ENCODE data around the gene LPP. TPM values are rescaled to one million over a fixed set of nuclear protein-coding genes. Genes with fewer than 3 reads are reported as not detected.

LPP gene
- total RNA-seq, 1 experiment from 2014 or later, result 20.4 TPM

- DNase-seq, result peak; percentile 18
- Histone ChIP-seq H3K27ac (ENCODE audit: low read length) (no peak overlapping the region), H3K79me2 (ENCODE audit: low read length) (no peaks in the 10 kb centered on the region), H3K9ac (ENCODE audit: low read length) (no peak overlapping the region), H3K4me2 (ENCODE audit: low read length) (no peak overlapping the region), H3K4me3 (ENCODE audit: low read length) (no peak overlapping the region), H2AFZ (ENCODE audit: low read length) (no peak overlapping the region), H3K27me3 (ENCODE audit: low read length) (no peaks in the 10 kb centered on the region), H3K9me2 (replicated peaks; ENCODE audit: low read length) (no peaks in the 10 kb centered on the region), H3K36me3 (ENCODE audit: low read depth, low read length) (no peaks in the 10 kb centered on the region; the same call in 1 of the 2 replicates), H3K9me3 (ENCODE audit: low read length) (no peaks in the 10 kb centered on the region), H3F3A (ENCODE audit: low read length, unreplicated experiment) (no peaks in the 10 kb centered on the region), H3K4me1 (ENCODE audit: insufficient read depth, low read length) (no peaks in the 10 kb centered on the region), H4K20me1 (ENCODE audit: low read length) (no peaks in the 10 kb centered on the region)
- POLR2A ChIA-PET (ENCODE audit: unreplicated experiment), result no interaction called here
- ATAC-seq, result peak; percentile 42; the same call in 1 of the 2 replicates
- CTCF ChIA-PET, result no interaction called here
- BruUV-seq (replicated peaks), result no TSS peak
- intact Hi-C loops (cut with micrococcal nuclease), result no loop called here
- no peak for TF ChIP-seq CTCF (conservative IDR thresholded peaks at IDR 0.05; ENCODE audit: low read depth, low read length)
- no peak for TF ChIP-seq EZH2phosphoT487 (IDR thresholded peaks at IDR 0.05; ENCODE audit: borderline replicate concordance, low read length)
- TF ChIP-seq EZH2 (IDR thresholded peaks at IDR 0.05; ENCODE audit: low read length, unreplicated experiment), result no peak
These were observed 343.1 kb downstream of the LPP start for GRCh38 chr3:188497021-188497420.

GRCh38 chr3:188503647-188504046 lies 349.7 kb downstream of the LPP start:
- DNase-seq (no peak), ATAC-seq (no peak)
- H3F3A ChIP-seq (ENCODE audit: low read length, unreplicated experiment), result no peaks in the 10 kb centered on the region
- no TSS peak for BruUV-seq (replicated peaks)
- H3K9me3 ChIP-seq (ENCODE audit: low read length), result peaks cover 13% of the 10 kb centered on the region
- H3K4me1 ChIP-seq (ENCODE audit: insufficient read depth, low read length), result no peaks in the 10 kb centered on the region
- H3K27ac ChIP-seq (ENCODE audit: low read length), result no peak overlapping the region
- H3K36me3 ChIP-seq (ENCODE audit: low read depth, low read length), result peaks cover 15% of the 10 kb centered on the region; the same call in 1 of the 2 replicates
- no peak overlapping the region for H3K9ac ChIP-seq (ENCODE audit: low read length)
- H2AFZ ChIP-seq (ENCODE audit: low read length), result no peak overlapping the region
- TF ChIP-seq EZH2phosphoT487 (IDR thresholded peaks at IDR 0.05; ENCODE audit: borderline replicate concordance, low read length) (no peak), CTCF (conservative IDR thresholded peaks at IDR 0.05; ENCODE audit: low read depth, low read length) (no peak), EZH2 (IDR thresholded peaks at IDR 0.05; ENCODE audit: low read length, unreplicated experiment) (no peak)
- H3K9me2 ChIP-seq (replicated peaks; ENCODE audit: low read length), result no peaks in the 10 kb centered on the region
- H3K4me2 ChIP-seq (ENCODE audit: low read length), result no peak overlapping the region
- H3K27me3 ChIP-seq (ENCODE audit: low read length), result no peaks in the 10 kb centered on the region
- no peaks in the 10 kb centered on the region for H4K20me1 ChIP-seq (ENCODE audit: low read length)
- H3K4me3 ChIP-seq (ENCODE audit: low read length), result no peak overlapping the region
- H3K79me2 ChIP-seq (ENCODE audit: low read length), result no peaks in the 10 kb centered on the region
- POLR2A ChIA-PET (ENCODE audit: unreplicated experiment), result no interaction called here
- intact Hi-C loops (cut with micrococcal nuclease), result no loop called here
- CTCF ChIA-PET, result no interaction called here

- no peak overlapping the region for H2AFZ ChIP-seq (ENCODE audit: low read length)
- H3K9ac ChIP-seq (ENCODE audit: low read length), result no peak overlapping the region
- POLR2A ChIA-PET (ENCODE audit: unreplicated experiment), result no interaction called here
- DNase-seq, result no peak
- TF ChIP-seq EZH2 (IDR thresholded peaks at IDR 0.05; ENCODE audit: low read length, unreplicated experiment) (no peak), CTCF (conservative IDR thresholded peaks at IDR 0.05; ENCODE audit: low read depth, low read length) (no peak), EZH2phosphoT487 (IDR thresholded peaks at IDR 0.05; ENCODE audit: borderline replicate concordance, low read length) (no peak)
- peaks cover 2% of the 10 kb centered on the region for H3K4me1 ChIP-seq (ENCODE audit: insufficient read depth, low read length)
- H3K36me3 ChIP-seq (ENCODE audit: low read depth, low read length), result peaks cover 15% of the 10 kb centered on the region; the same call in 1 of the 2 replicates
- H4K20me1 ChIP-seq (ENCODE audit: low read length), result no peaks in the 10 kb centered on the region
- intact Hi-C loops (cut with micrococcal nuclease), result no loop called here
- H3F3A ChIP-seq (ENCODE audit: low read length, unreplicated experiment), result no peaks in the 10 kb centered on the region
- H3K27ac ChIP-seq (ENCODE audit: low read length), result no peak overlapping the region
- no peaks in the 10 kb centered on the region for H3K9me2 ChIP-seq (replicated peaks; ENCODE audit: low read length)
- peaks cover 13% of the 10 kb centered on the region for H3K9me3 ChIP-seq (ENCODE audit: low read length)
- H3K79me2 ChIP-seq (ENCODE audit: low read length), result no peaks in the 10 kb centered on the region
- no peak for ATAC-seq
- CTCF ChIA-PET, result no interaction called here
- no peak overlapping the region for H3K4me3 ChIP-seq (ENCODE audit: low read length)
- no peak overlapping the region for H3K4me2 ChIP-seq (ENCODE audit: low read length)
- BruUV-seq (replicated peaks), result no TSS peak
- H3K27me3 ChIP-seq (ENCODE audit: low read length), result no peaks in the 10 kb centered on the region
These were observed 351.2 kb downstream of the LPP start for GRCh38 chr3:188505151-188505550.

Measured in PC-3 (cell line).